K562 (cell line): ENCODE results near the gene CCDC9. TPM values are rescaled to one million over a fixed set of nuclear protein-coding genes. Genes with fewer than 3 reads are reported as not detected.

ENCODE experiments used
- ESRRB ChIP-seq: fragments of 250-450 bp; sonication (Bioruptor Pico); IDR thresholded peaks from 2 replicates; pipeline ENCODE4 v1.5.0; 2020; ENCODE audit warnings: mild to moderate bottlenecking, moderate library complexity, borderline replicate concordance
- GTF2E2 ChIP-seq: fragments of 200-800 bp; sonication (Bioruptor generic); IDR thresholded peaks from 2 replicates; pipeline ENCODE4 v1.6.1; 2016; ENCODE audit warnings: missing genetic modification characterization, missing compliant biosample characterization
- JUND ChIP-seq, 2 experiments: IDR thresholded peaks; 2 replicates in 1 of 2; 3 replicates in 1 of 2; pipeline ENCODE4 v1.6.1; 2011; ENCODE audit warnings: borderline replicate concordance in 2 of 2, low read depth in 2 of 2, low read length in 2 of 2, improper control_type of control experiment in 1 of 2, missing biosample characterization in 1 of 2, missing genetic modification characterization in 1 of 2, missing genetic modification reagents in 1 of 2
- RBBP5 ChIP-seq: fragments of 200-600 bp; sonication (generic); IDR thresholded peaks from 2 replicates; pipeline ENCODE4 v1.6.1; 2012; ENCODE audit warnings: borderline replicate concordance, mild to moderate bottlenecking, low read length, control low read depth, inconsistent platforms; ENCODE audit not compliant: insufficient read depth, poor library complexity, severe bottlenecking
- SIN3B ChIP-seq: fragments of 450-650 bp; IDR thresholded peaks from 2 replicates; pipeline ENCODE4 v1.6.1; 2017; ENCODE audit warnings: low read depth, mild to moderate bottlenecking, moderate library complexity
- SLC30A9 ChIP-seq: fragments of 250-450 bp; sonication (Bioruptor Pico); IDR thresholded peaks from 2 replicates; pipeline ENCODE4 v1.8.0; 2022; ENCODE audit warnings: mild to moderate bottlenecking, moderate library complexity
- TAF9B ChIP-seq: fragments of 450-650 bp; IDR thresholded peaks from 2 replicates; pipeline ENCODE4 v1.6.1; 2018; ENCODE audit warnings: mild to moderate bottlenecking; ENCODE audit not compliant: partially characterized antibody
- TCFL5 ChIP-seq: fragments of 250-450 bp; sonication (Bioruptor Pico); conservative IDR thresholded peaks from 2 replicates; pipeline ENCODE4 v1.6.1; 2021; ENCODE audit warnings: mild to moderate bottlenecking, moderate library complexity, matching md5 sums
- XRCC4 ChIP-seq: IDR thresholded peaks from one replicate; pipeline ENCODE4 v1.6.1; 2011; ENCODE audit not compliant: insufficient read depth, insufficient read length; ENCODE audit errors: extremely low read depth
- ZBTB7A ChIP-seq: IDR thresholded peaks from 2 replicates; pipeline ENCODE4 v1.6.1; 2011; ENCODE audit warnings: low read depth, mild to moderate bottlenecking, low read length, moderate library complexity, borderline replicate concordance; ENCODE audit not compliant: control insufficient read depth
- ZNF212 ChIP-seq: fragments of 450-650 bp; formaldehyde crosslinking; IDR thresholded peaks from 2 replicates; pipeline ENCODE4 v1.4.0; 2020; ENCODE audit warnings: mild to moderate bottlenecking
- ZNF263 ChIP-seq: sonication (generic); formaldehyde crosslinking; IDR thresholded peaks from 2 replicates; pipeline ENCODE4 v1.8.0; 2022; ENCODE audit warnings: mild to moderate bottlenecking, missing genetic modification reagents, borderline replicate concordance
- polyA plus RNA-seq, 8 experiments: library from polyadenylated mRNA; depleted of rRNA in 4 of 8; stranded (reverse) in 5 of 8; unstranded in 3 of 8; fragments of >200 nt; fragmentation: Nextera tagmentation in 2 of 8; fragmentation: Illumina TruSeq in 1 of 8; extraction: Ambion mirVana in 2 of 8; extraction: Trizol in 1 of 8; gene quantifications; 2 replicates each; pipeline versions ENCODE4 v1.2.1 to v1.2.3, GENCODE V29; 2011 to 2014; ENCODE audit warnings: inconsistent platforms in 1 of 8, missing spikeins in 1 of 8
- total RNA-seq, 7 experiments: library from RNA; depleted of rRNA in 6 of 7; stranded (reverse); fragments of >200 nt in 6 of 7; fragmentation: Illumina TruSeq in 2 of 7; extraction: Trizol in 2 of 7; gene quantifications; 2 replicates each; pipeline versions ENCODE4 v1.2.1 to v1.2.3, GENCODE V29; 2011 to 2021; ENCODE audit warnings: low replicate concordance in 1 of 7
- TF ChIP-seq, protein P1 (sequence below): fragments of 250-450 bp; sonication (Bioruptor Pico); IDR thresholded peaks from 2 replicates; pipeline ENCODE4 v1.4.0; 2020
- TF ChIP-seq, protein P2 (sequence below): fragments of 450-650 bp; IDR thresholded peaks from 2 replicates; pipeline ENCODE4 v1.6.1; 2016; ENCODE audit warnings: antibody characterized with exemption
- TF ChIP-seq, protein P3 (sequence below), 2 experiments: fragments of 450-650 bp in 1 of 2; IDR thresholded peaks; 2 replicates each; pipeline ENCODE4 v1.6.1; 2011 to 2017; ENCODE audit warnings: low read depth in 2 of 2, antibody characterized with exemption in 1 of 2, borderline replicate concordance in 1 of 2, low read length in 1 of 2, mild to moderate bottlenecking in 1 of 2, mixed read lengths in 1 of 2; ENCODE audit not compliant: control insufficient read depth in 1 of 2

The CCDC9 gene
- total and polyA plus RNA-seq, 9 of the 15 experiments (the other 6 are each of a cell fraction or from before 2014, with no cell fraction given): 0.23 to 38.6 (median 8.4) TPM

DNA sequence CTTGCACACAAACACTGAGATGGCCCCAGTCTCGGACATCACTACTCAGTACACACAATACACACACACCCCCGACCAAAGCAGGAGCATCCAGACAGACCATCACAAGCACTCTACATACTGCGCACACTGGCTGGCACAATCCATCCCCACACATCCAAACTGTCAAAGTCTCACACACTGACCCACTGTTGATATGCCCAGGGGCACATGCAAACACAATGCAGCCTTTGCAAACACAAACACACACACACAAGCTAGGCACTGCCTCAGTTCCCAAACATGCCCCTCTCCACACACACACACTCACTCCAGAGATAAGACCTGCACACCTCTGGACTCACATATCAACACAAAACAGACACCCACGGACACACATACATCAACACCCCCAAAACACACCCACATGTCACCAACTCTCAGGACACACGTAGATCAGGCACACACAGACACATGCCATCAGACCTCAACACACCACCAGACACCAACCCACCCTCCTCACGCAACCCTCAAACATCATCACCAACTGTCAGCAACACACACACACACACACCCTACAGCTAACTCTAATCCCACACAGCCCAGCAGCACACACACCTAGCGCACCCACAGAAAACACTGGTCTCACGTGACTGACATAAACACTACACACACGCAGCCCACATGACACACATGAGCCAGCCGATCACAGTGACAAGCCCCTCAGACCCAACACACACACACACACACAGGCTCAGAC, 27.2 kb upstream of the CCDC9 start (continued):
- TF ChIP-seq, protein P1, sequence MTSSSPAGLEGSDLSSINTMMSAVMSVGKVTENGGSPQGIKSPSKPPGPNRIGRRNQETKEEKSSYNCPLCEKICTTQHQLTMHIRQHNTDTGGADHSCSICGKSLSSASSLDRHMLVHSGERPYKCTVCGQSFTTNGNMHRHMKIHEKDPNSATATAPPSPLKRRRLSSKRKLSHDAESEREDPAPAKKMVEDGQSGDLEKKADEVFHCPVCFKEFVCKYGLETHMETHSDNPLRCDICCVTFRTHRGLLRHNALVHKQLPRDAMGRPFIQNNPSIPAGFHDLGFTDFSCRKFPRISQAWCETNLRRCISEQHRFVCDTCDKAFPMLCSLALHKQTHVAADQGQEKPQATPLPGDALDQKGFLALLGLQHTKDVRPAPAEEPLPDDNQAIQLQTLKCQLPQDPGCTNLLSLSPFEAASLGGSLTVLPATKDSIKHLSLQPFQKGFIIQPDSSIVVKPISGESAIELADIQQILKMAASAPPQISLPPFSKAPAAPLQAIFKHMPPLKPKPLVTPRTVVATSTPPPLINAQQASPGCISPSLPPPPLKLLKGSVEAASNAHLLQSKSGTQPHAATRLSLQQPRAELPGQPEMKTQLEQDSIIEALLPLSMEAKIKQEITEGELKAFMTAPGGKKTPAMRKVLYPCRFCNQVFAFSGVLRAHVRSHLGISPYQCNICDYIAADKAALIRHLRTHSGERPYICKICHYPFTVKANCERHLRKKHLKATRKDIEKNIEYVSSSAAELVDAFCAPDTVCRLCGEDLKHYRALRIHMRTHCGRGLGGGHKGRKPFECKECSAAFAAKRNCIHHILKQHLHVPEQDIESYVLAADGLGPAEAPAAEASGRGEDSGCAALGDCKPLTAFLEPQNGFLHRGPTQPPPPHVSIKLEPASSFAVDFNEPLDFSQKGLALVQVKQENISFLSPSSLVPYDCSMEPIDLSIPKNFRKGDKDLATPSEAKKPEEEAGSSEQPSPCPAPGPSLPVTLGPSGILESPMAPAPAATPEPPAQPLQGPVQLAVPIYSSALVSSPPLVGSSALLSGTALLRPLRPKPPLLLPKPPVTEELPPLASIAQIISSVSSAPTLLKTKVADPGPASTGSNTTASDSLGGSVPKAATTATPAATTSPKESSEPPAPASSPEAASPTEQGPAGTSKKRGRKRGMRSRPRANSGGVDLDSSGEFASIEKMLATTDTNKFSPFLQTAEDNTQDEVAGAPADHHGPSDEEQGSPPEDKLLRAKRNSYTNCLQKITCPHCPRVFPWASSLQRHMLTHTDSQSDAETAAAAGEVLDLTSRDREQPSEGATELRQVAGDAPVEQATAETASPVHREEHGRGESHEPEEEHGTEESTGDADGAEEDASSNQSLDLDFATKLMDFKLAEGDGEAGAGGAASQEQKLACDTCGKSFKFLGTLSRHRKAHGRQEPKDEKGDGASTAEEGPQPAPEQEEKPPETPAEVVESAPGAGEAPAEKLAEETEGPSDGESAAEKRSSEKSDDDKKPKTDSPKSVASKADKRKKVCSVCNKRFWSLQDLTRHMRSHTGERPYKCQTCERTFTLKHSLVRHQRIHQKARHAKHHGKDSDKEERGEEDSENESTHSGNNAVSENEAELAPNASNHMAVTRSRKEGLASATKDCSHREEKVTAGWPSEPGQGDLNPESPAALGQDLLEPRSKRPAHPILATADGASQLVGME (CRISPR knock-in tag): no peak
- TF ChIP-seq XRCC4: no peak
- TF ChIP-seq ZNF263 (CRISPR knock-in tag): no peak
- no peak for TF ChIP-seq SLC30A9 (CRISPR knock-in tag)
- TF ChIP-seq ESRRB: no peak
- TF ChIP-seq GTF2E2 (tag): no peak
- TF ChIP-seq RBBP5: no peak
- TF ChIP-seq, protein P2, sequence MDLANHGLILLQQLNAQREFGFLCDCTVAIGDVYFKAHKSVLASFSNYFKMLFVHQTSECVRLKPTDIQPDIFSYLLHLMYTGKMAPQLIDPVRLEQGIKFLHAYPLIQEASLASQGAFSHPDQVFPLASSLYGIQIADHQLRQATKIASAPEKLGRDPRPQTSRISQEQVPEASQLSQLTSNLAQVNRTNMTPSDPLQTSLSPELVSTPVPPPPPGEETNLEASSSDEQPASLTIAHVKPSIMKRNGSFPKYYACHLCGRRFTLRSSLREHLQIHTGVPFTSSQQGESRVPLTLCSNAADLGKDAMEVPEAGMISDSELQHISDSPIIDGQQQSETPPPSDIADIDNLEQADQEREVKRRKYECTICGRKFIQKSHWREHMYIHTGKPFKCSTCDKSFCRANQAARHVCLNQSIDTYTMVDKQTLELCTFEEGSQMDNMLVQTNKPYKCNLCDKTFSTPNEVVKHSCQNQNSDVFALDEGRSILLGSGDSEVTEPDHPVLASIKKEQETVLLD: peak; percentile 75
- no peak for TF ChIP-seq TCFL5
- no peak for TF ChIP-seq SIN3B
- TF ChIP-seq, protein P3, sequence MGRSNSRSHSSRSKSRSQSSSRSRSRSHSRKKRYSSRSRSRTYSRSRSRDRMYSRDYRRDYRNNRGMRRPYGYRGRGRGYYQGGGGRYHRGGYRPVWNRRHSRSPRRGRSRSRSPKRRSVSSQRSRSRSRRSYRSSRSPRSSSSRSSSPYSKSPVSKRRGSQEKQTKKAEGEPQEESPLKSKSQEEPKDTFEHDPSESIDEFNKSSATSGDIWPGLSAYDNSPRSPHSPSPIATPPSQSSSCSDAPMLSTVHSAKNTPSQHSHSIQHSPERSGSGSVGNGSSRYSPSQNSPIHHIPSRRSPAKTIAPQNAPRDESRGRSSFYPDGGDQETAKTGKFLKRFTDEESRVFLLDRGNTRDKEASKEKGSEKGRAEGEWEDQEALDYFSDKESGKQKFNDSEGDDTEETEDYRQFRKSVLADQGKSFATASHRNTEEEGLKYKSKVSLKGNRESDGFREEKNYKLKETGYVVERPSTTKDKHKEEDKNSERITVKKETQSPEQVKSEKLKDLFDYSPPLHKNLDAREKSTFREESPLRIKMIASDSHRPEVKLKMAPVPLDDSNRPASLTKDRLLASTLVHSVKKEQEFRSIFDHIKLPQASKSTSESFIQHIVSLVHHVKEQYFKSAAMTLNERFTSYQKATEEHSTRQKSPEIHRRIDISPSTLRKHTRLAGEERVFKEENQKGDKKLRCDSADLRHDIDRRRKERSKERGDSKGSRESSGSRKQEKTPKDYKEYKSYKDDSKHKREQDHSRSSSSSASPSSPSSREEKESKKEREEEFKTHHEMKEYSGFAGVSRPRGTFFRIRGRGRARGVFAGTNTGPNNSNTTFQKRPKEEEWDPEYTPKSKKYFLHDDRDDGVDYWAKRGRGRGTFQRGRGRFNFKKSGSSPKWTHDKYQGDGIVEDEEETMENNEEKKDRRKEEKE (IDR thresholded peaks at IDR 0.05; ENCODE audit: borderline replicate concordance in 1 of 2, control insufficient read depth in 1 of 2, low read depth in 2 of 2, low read length in 1 of 2): peak in 1 of 2 experiments; percentile 54; a peak in 1 of 4 replicates
- TF ChIP-seq JUND (IDR thresholded peaks at IDR 0.05; ENCODE audit: borderline replicate concordance, low read depth, low read length): peak; percentile 12; the same call in 1 of the 2 replicates
- peak; percentile 52; the same call in 1 of the 3 replicates for TF ChIP-seq JUND (tag; IDR thresholded peaks at IDR 0.05; ENCODE audit: borderline replicate concordance, low read depth, low read length)
- peak; percentile 24; the same call in 1 of the 2 replicates for TF ChIP-seq ZBTB7A
- no peak for TF ChIP-seq ZNF212 (CRISPR knock-in tag)
- TF ChIP-seq TAF9B: peak; percentile 52
